A549 (cell line): ENCODE measurements around the gene SRGAP1.

Experiments
- CTCF ChIP-seq: fragments of >200 bp; sonication (Bioruptor Twin); formaldehyde crosslinking; IDR thresholded peaks from 3 replicates; pipeline ENCODE4 v1.5.1; 2016
- HOXB13 ChIP-seq: fragments of 250-450 bp; sonication (Bioruptor Pico); IDR thresholded peaks from 2 replicates; pipeline ENCODE4 v1.5.0; 2020; ENCODE audit warnings: low read depth, mild to moderate bottlenecking, moderate library complexity
- JUN ChIP-seq, 2 experiments: fragments of >200 bp; sonication (Bioruptor Twin); formaldehyde crosslinking; IDR thresholded peaks; 2 replicates in 1 of 2; 3 replicates in 1 of 2; pipeline ENCODE4 v1.6.1; 2016 to 2017
- MAX ChIP-seq: IDR thresholded peaks from 2 replicates; pipeline ENCODE4 v1.6.1; 2012
- NFE2L2 ChIP-seq: fragments of 150-350 bp; conservative IDR thresholded peaks from 2 replicates; pipeline ENCODE4 v1.6.1; 2014; ENCODE audit warnings: low read length
- RAD21 ChIP-seq, 2 experiments: fragments of >200 bp in 1 of 2; sonication (Bioruptor Twin) in 1 of 2; formaldehyde crosslinking in 1 of 2; IDR thresholded peaks in 1 of 2; conservative IDR thresholded peaks in 1 of 2; 2 replicates in 1 of 2; 3 replicates in 1 of 2; pipeline ENCODE4 v1.6.1; 2012 to 2018; ENCODE audit warnings: inconsistent platforms in 1 of 2
- ZNF302 ChIP-seq: fragments of 250-450 bp; sonication (Bioruptor Pico); IDR thresholded peaks from 2 replicates; pipeline ENCODE4 v1.9.0; 2021; ENCODE audit warnings: inconsistent platforms, mild to moderate bottlenecking, moderate library complexity

- TF ChIP-seq CTCF, result no peak
- TF ChIP-seq ZNF302 (CRISPR knock-in tag), result no peak
- TF ChIP-seq NFE2L2, result no peak
- TF ChIP-seq RAD21 (conservative IDR thresholded peaks at IDR 0.05 in 1 of 2, IDR thresholded peaks at IDR 0.05 in 1 of 2), result no peak
- no peak for TF ChIP-seq JUN (IDR thresholded peaks at IDR 0.05)
- TF ChIP-seq HOXB13 (CRISPR knock-in tag), result no peak
- no peak for TF ChIP-seq MAX
Measured at GRCh38 chr12:64092507-64093196, 248.2 kb downstream of the SRGAP1 start.
